ENCODE data around the gene KIF1B.

- TF ChIP-seq CTCF (IDR thresholded peaks at IDR 0.05 in 2 of 3, conservative IDR thresholded peaks at IDR 0.05 in 1 of 3; ENCODE audit: borderline replicate concordance in 1 of 3, insufficient read depth in 1 of 3, low read depth in 2 of 3, low read length in 2 of 3) (no peak), POLR2A (IDR thresholded peaks at IDR 0.05; ENCODE audit: borderline replicate concordance, extremely low read depth, insufficient read depth, insufficient read length) (no peak), ZBTB33 (IDR thresholded peaks at IDR 0.05; ENCODE audit: extremely low read depth, insufficient replicate concordance, low read length) (no peak), YY1 (IDR thresholded peaks at IDR 0.05; ENCODE audit: extremely low read depth, insufficient replicate concordance, low read depth, low read length) (no peak), TCF7L2 (IDR thresholded peaks at IDR 0.05; ENCODE audit: borderline replicate concordance, extremely low read depth, insufficient read depth, insufficient read length) (no peak), SIN3A (IDR thresholded peaks at IDR 0.05; ENCODE audit: low read depth) (no peak)
Measured at GRCh38 chr1:10340930-10341590, 130.7 kb downstream of the KIF1B start.

Measured in HCT116 (cell line).